Stimulated activated CD8-positive, alpha-beta memory T cell treated with anti-CD3 and anti-CD28 coated beads, Interleukin-15, amount 100 ng/mL, for 1 hour (primary cell): Measurements from ENCODE around the gene MARCKSL1.
"Not testable (repeated sequence)": the region's sequence is repeated elsewhere in the genome, so short reads cannot be mapped to it uniquely, and the experiment has no call there.

Source experiments
- DNase-seq: peaks from one replicate; pipeline ENCODE4 v3.0.0-alpha.2; 2020; ENCODE audit warnings: low read depth

The MARCKSL1 gene

GRCh38 chr1:32285658-32286057 is 50.4 kb downstream of the MARCKSL1 start:
- no peak for DNase-seq

GRCh38 chr1:32284777-32285176 is 51.3 kb downstream of the MARCKSL1 start:
- DNase-seq, result not testable (repeated sequence)
